Measurements from ENCODE around the gene ASGR1. TPM values are rescaled to one million over a fixed set of nuclear protein-coding genes. Genes with fewer than 3 reads are reported as not detected.
A peak's percentile ranks its signal among the peaks of the same experiment; 100 is the strongest.

ASGR1 gene
- total and polyA plus RNA-seq, 2 experiments from 2014 or later = 0.75 to 0.97 TPM

DNA sequence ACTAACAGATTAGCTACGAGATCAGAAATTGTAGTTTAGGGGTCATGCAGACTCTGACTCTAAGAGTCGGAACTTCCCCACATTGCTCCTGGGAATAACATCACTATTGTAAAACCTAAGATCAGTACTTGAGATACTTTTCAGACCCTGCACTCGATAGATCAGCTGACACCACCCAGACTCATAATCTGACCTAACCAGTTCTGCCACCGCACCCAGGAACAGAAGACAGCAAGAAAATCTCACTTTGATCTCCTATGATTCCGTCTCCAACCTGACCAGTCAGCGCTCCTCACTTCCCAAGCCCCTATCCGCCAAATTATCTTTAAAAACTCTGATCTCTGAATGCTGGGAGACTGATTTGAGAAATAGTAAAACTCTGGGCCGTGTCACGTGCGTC, 37.3 kb downstream of the ASGR1 start:
- Histone ChIP-seq H3K4me1 (ENCODE audit: insufficient read depth) (no peaks in the 10 kb centered on the region), H3K9me3 (ENCODE audit: low read depth) (no peaks in the 10 kb centered on the region), H3K4me3 (no peak overlapping the region), H3K9ac (no peak overlapping the region), H3F3A (ENCODE audit: insufficient read depth) (no peaks in the 10 kb centered on the region), H3K27ac (no peak overlapping the region), H3K27me3 (replicated peaks; ENCODE audit: insufficient read depth) (peaks cover 29% of the 10 kb centered on the region), H3K36me3 (ENCODE audit: low read depth) (no peaks in the 10 kb centered on the region), H4K20me1 (ENCODE audit: insufficient read depth) (no peaks in the 10 kb centered on the region), H2AFZ (no peak overlapping the region), H3K9me2 (ENCODE audit: insufficient read depth) (no peaks in the 10 kb centered on the region), H3K4me2 (ENCODE audit: unreplicated experiment) (no peak overlapping the region), H3K79me2 (ENCODE audit: insufficient read depth) (no peaks in the 10 kb centered on the region)
- TF ChIP-seq EZH2 (IDR thresholded peaks at IDR 0.05; ENCODE audit: insufficient read depth, poor library complexity, severe bottlenecking) (no peak), EZH2phosphoT487 (IDR thresholded peaks at IDR 0.05; ENCODE audit: insufficient read depth, low read depth) (no peak)
- no peak for DNase-seq
- 65 to 67% methylated on average over 10 of the region's 10 CpGs for WGBS, 2 experiments (ENCODE audit: low coverage in 1 of 2, low lambda C conversion rate in 2 of 2, missing lambda C conversion rate in 2 of 2)
- in situ Hi-C loops (cut with MboI) = loop anchor here (25.0 kb wide), 1 partner anchor 230 kb away; no protein-coding TSS in a partner anchor

DNA sequence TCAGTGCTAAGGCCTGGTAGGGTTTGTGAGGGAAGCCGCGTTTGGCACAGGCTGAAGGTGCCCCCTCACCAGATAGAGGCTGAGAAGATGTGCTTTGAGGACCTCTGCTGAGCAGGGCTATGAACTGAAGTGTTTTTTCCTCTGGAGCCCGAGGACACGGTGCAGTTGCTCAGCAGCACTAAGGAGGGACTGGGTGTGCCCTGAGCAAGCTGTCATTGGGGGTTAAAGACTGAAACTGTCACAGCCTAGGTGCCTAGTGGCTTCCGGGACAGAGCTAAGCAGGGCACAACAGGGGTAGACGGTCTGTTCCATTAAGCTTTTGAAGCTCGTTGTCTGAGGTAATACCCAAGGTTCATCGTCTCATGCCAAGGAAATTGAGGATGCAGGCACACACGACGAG, 39.8 kb downstream of the ASGR1 start:
- no peak overlapping the region for H3K27ac ChIP-seq
- H3K9me2 ChIP-seq (ENCODE audit: insufficient read depth) = no peaks in the 10 kb centered on the region
- H3K79me2 ChIP-seq (ENCODE audit: insufficient read depth) = no peaks in the 10 kb centered on the region
- in situ Hi-C loops (cut with MboI) = loop anchor here (5.0 to 25.0 kb wide), 2 partner anchors 87 to 227 kb away; no protein-coding TSS in a partner anchor
- no peaks in the 10 kb centered on the region for H3K36me3 ChIP-seq (ENCODE audit: low read depth)
- no peaks in the 10 kb centered on the region for H3K9me3 ChIP-seq (ENCODE audit: low read depth)
- H3F3A ChIP-seq (ENCODE audit: insufficient read depth) = no peaks in the 10 kb centered on the region
- H3K9ac ChIP-seq = no peak overlapping the region
- 71 to 74% methylated on average over 10 of the region's 10 CpGs for WGBS, 2 experiments (ENCODE audit: low coverage in 1 of 2, low lambda C conversion rate in 2 of 2, missing lambda C conversion rate in 2 of 2)
- H3K4me1 ChIP-seq (ENCODE audit: insufficient read depth) = no peaks in the 10 kb centered on the region
- TF ChIP-seq EZH2 (IDR thresholded peaks at IDR 0.05; ENCODE audit: insufficient read depth, poor library complexity, severe bottlenecking) = no peak
- no peaks in the 10 kb centered on the region for H4K20me1 ChIP-seq (ENCODE audit: insufficient read depth)
- H2AFZ ChIP-seq = no peak overlapping the region
- no peak overlapping the region for H3K4me2 ChIP-seq (ENCODE audit: unreplicated experiment)
- H3K4me3 ChIP-seq = no peak overlapping the region
- no peak for DNase-seq
- peaks cover 34% of the 10 kb centered on the region for H3K27me3 ChIP-seq (replicated peaks; ENCODE audit: insufficient read depth)

GRCh38 chr17:7138800-7139381, 40.3 kb downstream of the ASGR1 start:
- no peaks in the 10 kb centered on the region for H3K79me2 ChIP-seq (ENCODE audit: insufficient read depth)
- TF ChIP-seq EZH2phosphoT487 (IDR thresholded peaks at IDR 0.05; ENCODE audit: insufficient read depth, low read depth) (no peak), EZH2 (IDR thresholded peaks at IDR 0.05; ENCODE audit: insufficient read depth, poor library complexity, severe bottlenecking) (no peak)

DNA sequence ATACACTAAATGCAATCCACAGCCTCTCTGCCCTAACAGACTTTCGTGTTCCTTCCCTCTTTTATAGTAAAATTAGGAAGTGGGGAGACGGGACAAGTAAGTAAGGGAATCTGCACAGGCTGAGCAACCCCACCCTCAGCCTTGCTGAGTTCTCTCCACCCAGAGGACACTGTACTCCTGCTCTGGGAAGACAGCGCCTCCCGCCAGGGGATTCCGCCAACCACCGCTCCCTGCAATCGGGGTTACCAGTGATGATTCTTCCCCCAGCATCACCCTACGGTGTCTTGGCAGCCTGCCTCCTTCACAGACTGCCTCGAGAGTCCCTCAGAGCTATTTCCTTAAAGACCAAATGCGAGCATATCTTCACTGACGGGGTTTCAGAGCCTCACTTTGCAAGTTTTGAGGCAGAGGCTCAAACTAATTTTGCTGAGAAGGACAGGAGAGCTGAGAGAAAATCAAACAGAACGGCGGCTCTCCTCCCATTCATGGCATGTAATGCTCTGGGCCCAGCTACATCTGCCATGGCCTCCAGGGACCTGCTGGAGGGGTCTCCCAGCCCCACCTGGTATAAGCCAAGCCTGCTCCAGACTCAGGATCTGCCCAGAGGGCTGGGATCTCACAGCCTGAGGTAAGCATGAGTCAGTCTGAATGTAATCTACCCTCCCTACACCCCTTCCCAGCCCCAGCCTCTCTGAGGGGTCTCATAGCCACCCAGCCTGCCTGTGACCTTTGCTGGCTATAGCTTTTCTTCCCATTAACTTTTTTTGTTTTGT, 41.8 kb downstream of the ASGR1 start:
- no peaks in the 10 kb centered on the region for H4K20me1 ChIP-seq (ENCODE audit: insufficient read depth)
- H3K9me2 ChIP-seq (ENCODE audit: insufficient read depth) = no peaks in the 10 kb centered on the region
- H3K27ac ChIP-seq = no peak overlapping the region
- no peak for TF ChIP-seq EZH2 (IDR thresholded peaks at IDR 0.05; ENCODE audit: insufficient read depth, poor library complexity, severe bottlenecking)
- TF ChIP-seq EZH2phosphoT487 (IDR thresholded peaks at IDR 0.05; ENCODE audit: insufficient read depth, low read depth) = no peak
- H3F3A ChIP-seq (ENCODE audit: insufficient read depth) = no peaks in the 10 kb centered on the region
- no peak overlapping the region for H3K9ac ChIP-seq
- WGBS, 2 experiments (ENCODE audit: low coverage in 1 of 2, low lambda C conversion rate in 2 of 2, missing lambda C conversion rate in 2 of 2) = 17 to 24% methylated on average over 13 of the region's 13 CpGs
- DNase-seq = peak; percentile 11
- H3K27me3 ChIP-seq (replicated peaks; ENCODE audit: insufficient read depth) = peaks cover 39% of the 10 kb centered on the region
- H2AFZ ChIP-seq = no peak overlapping the region
- no peaks in the 10 kb centered on the region for H3K4me1 ChIP-seq (ENCODE audit: insufficient read depth)
- H3K4me2 ChIP-seq (ENCODE audit: unreplicated experiment) = no peak overlapping the region
- H3K9me3 ChIP-seq (ENCODE audit: low read depth) = no peaks in the 10 kb centered on the region
- H3K36me3 ChIP-seq (ENCODE audit: low read depth) = no peaks in the 10 kb centered on the region
- in situ Hi-C loops (cut with MboI) = loop anchor here (5.0 to 25.0 kb wide), 2 partner anchors 85 to 225 kb away; no protein-coding TSS in a partner anchor
- H3K4me3 ChIP-seq = no peak overlapping the region
- no peaks in the 10 kb centered on the region for H3K79me2 ChIP-seq (ENCODE audit: insufficient read depth)

More at GRCh38 chr17:7138800-7139381, 40.3 kb downstream of the ASGR1 start:
- Histone ChIP-seq H3K27me3 (replicated peaks; ENCODE audit: insufficient read depth) (peaks cover 34% of the 10 kb centered on the region), H3K27ac (no peak overlapping the region), H2AFZ (no peak overlapping the region), H3K9me3 (ENCODE audit: low read depth) (no peaks in the 10 kb centered on the region), H3K36me3 (ENCODE audit: low read depth) (no peaks in the 10 kb centered on the region), H4K20me1 (ENCODE audit: insufficient read depth) (no peaks in the 10 kb centered on the region), H3K9ac (no peak overlapping the region), H3K9me2 (ENCODE audit: insufficient read depth) (no peaks in the 10 kb centered on the region), H3K4me1 (ENCODE audit: insufficient read depth) (no peaks in the 10 kb centered on the region), H3F3A (ENCODE audit: insufficient read depth) (no peaks in the 10 kb centered on the region), H3K4me3 (no peak overlapping the region), H3K4me2 (ENCODE audit: unreplicated experiment) (no peak overlapping the region)
- WGBS, 2 experiments (ENCODE audit: low coverage in 1 of 2, low lambda C conversion rate in 2 of 2, missing lambda C conversion rate in 2 of 2) = 53 to 57% methylated on average over 7 of the region's 7 CpGs
- no peak for DNase-seq
- in situ Hi-C loops (cut with MboI) = loop anchor here (5.0 to 25.0 kb wide), 2 partner anchors 87 to 227 kb away; no protein-coding TSS in a partner anchor
